Measurements from ENCODE around the gene HSPG2.
"Not testable (repeated sequence)": the region's sequence is repeated elsewhere in the genome, so short reads cannot be mapped to it uniquely, and the experiment has no call there.

The HSPG2 gene

DNA sequence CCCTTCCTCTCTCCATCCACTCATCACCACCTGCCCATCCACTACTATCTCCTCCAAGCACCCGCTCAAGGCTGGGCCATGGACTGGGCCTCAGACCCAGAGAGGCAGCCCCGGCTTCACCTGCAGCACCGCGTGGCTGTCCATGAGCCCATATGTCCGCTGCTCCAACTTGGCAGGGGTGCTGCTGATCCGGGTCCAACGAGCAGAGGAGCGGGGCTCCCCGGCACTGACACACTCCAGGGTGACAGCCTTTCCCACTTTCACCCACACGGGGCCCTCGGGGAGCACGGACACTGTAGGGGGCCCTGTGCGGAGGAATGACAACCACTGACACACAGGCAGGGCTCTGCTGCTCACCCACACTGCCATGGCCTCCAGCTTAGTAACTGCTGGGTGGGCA is 96.1 kb downstream of the HSPG2 start:
- DNase-seq: no peak

DNA sequence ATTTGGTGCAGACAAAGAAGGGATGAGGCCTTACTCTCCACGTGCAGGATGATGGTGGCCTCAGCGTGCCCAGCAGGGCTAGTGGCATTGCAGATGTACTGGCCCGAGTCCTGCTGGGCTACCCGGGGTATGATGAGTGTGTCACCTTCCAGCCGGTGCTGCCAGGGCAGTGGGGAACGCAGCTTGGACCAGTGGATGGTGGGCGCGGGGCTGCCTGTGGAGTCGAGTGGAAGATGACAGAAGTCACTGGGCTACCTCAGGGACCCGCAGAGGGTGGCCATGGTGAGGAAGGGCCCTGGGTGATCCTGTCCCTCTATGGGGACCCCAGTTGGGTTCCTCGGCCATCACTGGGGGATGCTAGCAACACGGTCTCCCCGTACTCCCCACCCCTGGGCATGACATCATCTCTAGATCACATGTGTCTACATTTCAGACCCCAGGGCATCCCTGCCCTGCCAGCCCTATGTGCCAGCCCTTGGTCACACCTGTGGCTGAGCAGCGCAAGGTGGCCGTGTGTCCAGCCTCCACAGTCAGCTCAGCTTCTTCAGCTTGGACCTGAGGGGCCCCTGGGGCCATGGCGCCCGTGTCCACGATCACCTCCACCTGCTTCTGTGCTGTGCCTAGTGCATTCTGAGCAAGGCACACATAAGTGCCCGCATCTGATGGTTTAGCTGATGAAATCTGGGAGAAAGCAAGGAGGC is 97.6 kb downstream of the HSPG2 start:
- no peak for DNase-seq

DNA sequence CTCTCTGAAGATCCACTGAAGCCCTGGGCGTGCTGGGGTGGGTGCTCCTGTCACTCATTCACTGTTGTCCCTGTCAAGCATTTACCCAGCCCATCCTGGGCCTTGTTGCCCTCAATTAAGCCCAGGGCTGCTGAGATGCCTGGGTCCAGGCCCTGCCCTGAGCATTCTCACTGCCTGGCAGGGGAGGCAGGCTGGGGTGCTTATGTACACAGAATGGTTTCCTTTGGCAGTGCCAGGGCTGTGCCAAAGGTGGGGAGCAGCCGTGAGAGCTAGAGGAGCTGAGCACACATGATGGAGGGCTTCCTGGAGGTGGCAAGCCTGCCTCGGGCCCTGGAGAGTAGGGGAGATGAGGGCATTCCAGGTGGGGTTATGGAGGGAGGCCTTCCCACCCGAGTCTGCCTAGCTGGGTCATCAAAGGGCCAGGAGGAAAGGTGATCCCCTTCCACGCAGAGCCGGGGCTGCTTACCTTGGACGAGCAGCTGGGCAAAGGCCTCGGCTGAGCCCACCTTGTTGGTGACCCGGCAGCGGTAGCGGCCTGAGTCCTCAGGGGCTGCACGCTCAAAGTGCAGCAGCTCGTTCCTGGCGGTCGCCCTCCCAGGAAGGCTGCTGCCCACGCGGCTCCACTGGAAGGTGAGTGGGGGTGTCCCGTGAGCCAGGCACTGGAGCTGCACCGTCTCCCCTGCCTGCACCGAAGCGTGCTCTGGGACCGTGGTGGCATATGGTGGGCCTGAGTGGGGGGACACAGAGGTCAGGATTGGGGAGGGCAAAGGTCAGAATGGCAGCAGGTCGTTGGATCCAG is 98.6 kb downstream of the HSPG2 start:
- no peak for DNase-seq

GRCh38 chr1:21837476-21837875 is 99.6 kb downstream of the HSPG2 start:
- DNase-seq: no peak

GRCh38 chr1:21836729-21837128 is 100.4 kb downstream of the HSPG2 start:
- no peak for DNase-seq

- no peak for DNase-seq
Observed at GRCh38 chr1:21836010-21836409, 101.1 kb downstream of the HSPG2 start.

GRCh38 chr1:21834666-21835065 is 102.4 kb downstream of the HSPG2 start:
- DNase-seq: no peak

DNA sequence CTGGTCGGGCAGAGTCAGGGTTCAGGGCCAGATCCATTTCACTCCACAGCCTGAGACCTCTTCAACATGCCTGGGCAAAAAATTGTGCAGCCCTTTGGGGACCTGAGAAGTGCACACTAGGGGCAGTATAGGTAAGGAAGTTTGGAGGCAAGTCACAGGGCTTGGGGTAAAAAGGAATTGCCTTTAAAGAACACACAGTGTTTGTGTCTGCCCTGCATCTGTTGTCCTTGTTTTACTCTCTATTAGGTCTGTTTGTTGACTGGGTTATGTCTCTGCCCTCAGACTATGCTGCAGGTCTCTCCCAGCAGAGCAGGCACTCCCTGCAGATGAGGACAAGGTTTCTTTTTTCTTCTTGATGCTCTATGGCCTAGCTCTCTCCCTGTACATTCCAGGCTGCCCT is 103.0 kb downstream of the HSPG2 start:
- no peak for DNase-seq

DNA sequence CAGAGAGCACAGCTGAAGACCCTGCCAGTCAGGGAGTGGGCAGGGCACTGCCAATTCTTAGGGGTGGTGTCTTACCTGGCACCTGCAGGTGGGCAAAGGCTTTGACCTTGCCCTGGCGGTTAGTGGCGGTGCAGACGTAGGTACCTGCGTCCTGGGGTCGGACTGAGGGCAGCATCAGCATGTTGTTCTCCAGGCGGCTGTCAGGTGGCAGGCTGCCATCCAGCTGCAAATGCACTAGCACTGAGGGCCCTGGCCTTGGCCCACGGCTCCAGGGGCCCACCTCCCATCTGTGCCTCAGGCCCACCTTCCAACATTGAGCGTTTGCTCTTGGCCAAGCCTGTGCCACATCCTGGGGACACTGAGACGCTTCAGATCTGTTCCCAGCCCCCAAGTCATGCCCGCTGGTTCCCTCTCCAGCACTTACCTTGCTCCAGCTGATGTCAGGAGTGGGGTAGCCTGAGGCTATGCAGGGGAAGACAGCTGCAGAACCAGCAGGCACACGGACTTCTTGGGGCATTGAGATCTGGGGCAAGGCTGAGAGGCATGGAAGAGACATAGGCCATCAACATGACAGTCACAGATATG is 103.6 kb downstream of the HSPG2 start:
- no peak for DNase-seq

- DNase-seq: no peak
Observed at GRCh38 chr1:21831454-21831970, 105.6 kb downstream of the HSPG2 start.

DNA sequence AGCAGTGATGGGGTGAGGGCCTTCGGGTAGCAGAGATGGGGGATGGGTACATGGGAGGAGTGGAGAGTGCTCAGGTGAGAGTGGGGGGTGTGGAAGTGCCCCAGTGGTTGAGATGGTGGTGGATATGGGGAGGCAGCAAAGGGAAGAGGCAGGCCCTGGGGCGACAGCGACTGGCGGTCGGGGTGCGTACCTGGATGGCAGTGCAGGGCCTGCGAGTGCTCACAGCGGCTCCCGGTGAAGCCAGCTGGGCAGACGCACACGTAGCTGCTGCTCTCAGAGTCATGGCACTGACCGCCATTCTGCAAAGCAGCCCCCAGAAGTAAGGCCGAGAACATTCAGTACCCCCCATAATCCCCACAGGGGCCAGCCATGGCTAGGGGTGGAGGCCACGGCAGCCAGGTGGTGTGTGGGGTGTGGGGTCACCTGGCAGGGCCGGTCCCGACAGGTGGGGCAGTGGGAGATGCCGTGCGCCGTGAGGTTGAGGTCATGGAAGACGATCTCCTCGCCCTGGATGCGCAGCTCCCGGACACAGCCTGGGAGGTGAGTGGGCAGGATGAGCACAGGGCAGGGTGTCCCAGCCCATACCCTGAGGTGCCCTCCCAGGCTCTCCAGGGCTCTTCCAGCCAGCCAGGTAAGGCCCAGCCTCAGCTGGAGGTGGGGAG is 106.2 kb downstream of the HSPG2 start:
- no peak for DNase-seq

GRCh38 chr1:21829294-21829693 is 107.8 kb downstream of the HSPG2 start:
- no peak for DNase-seq

DNA sequence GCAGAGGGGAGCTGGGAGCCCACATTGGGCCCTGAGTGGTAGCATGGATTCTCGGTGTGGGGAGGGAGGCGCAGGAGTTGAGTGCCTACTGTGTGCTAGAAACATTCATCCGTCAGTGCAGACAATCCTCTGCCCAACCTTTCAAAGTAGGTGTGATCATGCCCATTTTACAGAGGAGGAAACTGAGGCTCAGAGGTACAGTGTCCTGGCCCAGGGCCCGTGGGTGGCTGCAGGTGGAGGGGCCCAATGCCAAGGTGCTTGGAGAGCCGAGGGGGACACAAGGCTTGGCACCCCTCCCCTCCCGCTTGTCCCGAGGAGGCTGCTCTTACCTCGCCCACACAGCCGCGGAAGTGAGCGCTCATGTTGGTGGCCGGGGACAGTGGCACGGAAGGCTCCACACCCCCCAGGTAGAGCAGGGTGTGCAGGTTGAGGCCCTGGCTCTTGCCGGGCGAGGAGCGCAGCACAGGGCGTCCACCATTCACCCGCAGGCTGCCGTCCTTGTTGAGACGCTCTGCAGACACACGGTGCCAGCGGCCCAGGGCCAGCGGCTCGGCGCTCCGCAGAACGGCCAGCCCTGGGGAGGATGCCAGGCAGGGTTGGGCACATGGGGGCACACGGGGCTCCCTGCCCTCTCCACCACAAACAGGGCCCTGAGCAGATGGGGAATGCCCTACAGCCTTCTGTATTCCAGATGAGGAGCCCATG is 108.5 kb downstream of the HSPG2 start:
- no peak for DNase-seq

DNA sequence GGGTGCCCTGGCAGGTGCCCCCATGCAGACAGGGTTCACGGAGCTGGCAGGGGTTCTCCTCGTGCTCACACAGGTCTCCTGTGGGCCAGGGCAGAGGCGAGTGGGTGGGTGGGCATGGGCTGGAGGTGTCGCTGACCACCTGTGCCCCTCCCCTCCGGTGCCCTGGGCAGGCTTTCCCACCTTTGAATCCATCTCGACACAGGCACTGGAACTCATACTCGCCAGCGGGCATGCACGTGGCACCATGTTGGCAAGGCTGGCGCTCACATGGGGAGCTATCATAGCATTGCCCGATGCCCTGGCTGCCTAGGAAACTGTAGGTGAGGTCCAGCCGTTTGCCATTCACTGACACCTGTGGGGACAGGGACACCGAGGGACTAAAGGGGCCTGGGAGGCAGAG is 109.0 kb downstream of the HSPG2 start:
- DNase-seq: no peak

- DNase-seq: no peak
Observed at GRCh38 chr1:21827141-21827679, 109.9 kb downstream of the HSPG2 start.

- not testable (repeated sequence) for DNase-seq
Observed at GRCh38 chr1:21826694-21827093, 110.4 kb downstream of the HSPG2 start.

DNA sequence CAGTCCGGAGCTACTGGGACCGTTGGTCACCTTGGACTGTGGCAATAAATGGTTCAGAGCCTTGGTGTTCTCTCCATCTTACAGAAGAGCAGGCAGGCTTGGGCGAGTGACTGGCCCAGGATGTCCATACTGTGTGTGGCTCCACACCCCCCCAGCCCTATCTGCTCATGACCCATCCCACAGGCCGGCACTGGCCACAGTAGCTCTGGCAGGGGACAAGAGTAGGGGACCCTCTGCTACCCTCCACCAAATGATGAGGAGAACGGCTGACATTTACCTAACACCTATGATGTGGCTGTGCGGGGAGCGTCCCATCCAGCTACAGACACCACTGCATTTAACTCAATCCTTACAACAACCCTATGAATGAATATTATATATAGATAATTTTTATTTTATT is 111.7 kb downstream of the HSPG2 start:
- no peak for DNase-seq

DNA sequence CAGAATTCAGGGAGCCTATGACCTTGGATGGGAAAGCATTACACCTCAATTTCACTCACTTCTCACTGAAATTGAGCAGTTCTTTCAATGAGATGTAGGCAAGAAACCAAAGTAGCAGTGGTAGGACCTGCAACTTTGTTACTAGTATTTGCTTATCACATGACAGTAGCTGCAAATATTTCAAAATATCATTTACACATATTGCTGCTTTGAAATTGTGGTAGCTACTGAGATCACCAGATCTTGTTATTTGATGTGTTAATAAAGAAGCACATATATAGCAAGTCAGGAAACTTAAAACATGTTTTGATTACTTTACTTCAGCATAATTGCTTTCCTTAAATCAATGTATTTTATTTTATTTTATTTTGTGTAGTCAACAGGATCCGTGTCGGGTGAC is 112.2 kb downstream of the HSPG2 start:
- no peak for DNase-seq

DNA sequence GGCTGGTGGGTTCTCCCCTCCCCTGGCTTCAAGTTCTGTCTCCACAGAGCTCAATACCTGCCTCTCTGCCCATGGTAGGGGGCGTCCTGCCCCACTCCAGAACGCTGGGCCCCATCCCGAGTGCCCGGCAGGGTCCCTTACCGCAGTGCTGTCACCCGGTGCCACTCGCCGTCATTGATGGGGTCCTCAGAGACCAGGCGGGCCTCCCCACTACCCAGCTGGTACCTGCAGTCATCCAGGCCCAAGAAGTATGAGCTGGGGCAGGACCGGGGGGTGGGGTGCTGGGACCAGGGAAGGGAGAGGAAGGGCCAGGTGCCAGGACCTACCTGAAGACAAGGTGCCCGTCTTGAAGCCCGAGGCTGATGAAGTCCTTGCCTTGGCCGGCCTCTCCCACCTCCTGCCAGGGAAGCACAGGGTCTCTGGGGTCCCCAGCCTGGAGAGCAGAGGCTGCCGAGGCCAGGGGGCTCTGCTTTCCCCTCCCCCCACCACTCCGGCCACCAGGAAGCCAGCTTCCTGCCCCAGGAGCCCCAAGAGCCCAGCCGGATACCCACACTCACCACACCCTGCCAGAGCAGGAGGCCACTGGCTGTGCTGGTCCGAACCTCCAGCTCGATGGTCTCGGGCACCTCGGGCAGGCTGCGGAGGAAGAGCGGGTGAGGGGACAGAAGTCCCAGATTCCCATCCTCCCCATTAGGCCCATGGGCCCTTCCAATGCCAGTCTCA is 113.0 kb downstream of the HSPG2 start:
- DNase-seq: no peak

- DNase-seq: no peak
Observed at GRCh38 chr1:21823206-21823979, 113.7 kb downstream of the HSPG2 start.

GRCh38 chr1:21822349-21822748 is 114.8 kb downstream of the HSPG2 start:
- no peak for DNase-seq

Data from CD4-positive, alpha-beta T cell treated with Interleukin-17A for 4 hours (primary cell).